Activated naive CD4-positive, alpha-beta T cell treated with anti-CD3 and anti-CD28 coated beads, Interleukin-2, amount 50 U/mL, for 72 hours (primary cell): ENCODE data around the gene AGAP3. TPM values are rescaled to one million over a fixed set of nuclear protein-coding genes. Genes with fewer than 3 reads are reported as not detected.
A peak's percentile ranks its signal among the peaks of the same experiment; 100 is the strongest.

ENCODE experiments used
- ATAC-seq, 2 donors: fragments of 150-1000 bp; cut with Tn5 transposase; 2 replicates each; pipeline ENCODE4 v1.10.0; 2021; ENCODE audit warnings: mild to moderate bottlenecking in 2 of 2, moderate library complexity in 2 of 2
- DNase-seq, 2 donors: peaks; one replicate each; pipeline ENCODE4 v3.0.0; 2021 to 2022; ENCODE audit warnings: low spot score in 2 of 2
- H3K27ac Mint-ChIP-seq, 2 donors: one replicate each; pipeline ENCODE4 v1.8.0; 2022; ENCODE audit warnings: mild to moderate bottlenecking in 2 of 2, mixed read lengths in 2 of 2
- H3K36me3 Mint-ChIP-seq, 2 donors: one replicate each; pipeline ENCODE4 v1.8.0; 2022; ENCODE audit warnings: mixed read lengths in 2 of 2
- H3K9me3 Mint-ChIP-seq, 2 donors: one replicate each; pipeline ENCODE4 v1.8.0; 2022; ENCODE audit warnings: mixed read lengths in 2 of 2
- total RNA-seq, 2 donors: library from RNA; stranded (reverse); gene quantifications; one replicate each; pipeline ENCODE4 v1.2.3, GENCODE V29; 2022

The AGAP3 gene
- total RNA-seq, 2 donors from 2014 or later: 26.0 to 52.2 TPM

- Mint-ChIP-seq H3K9me3 (no peaks in the 10 kb centered on the region), H3K27ac (no peak overlapping the region), H3K36me3 (no peaks in the 10 kb centered on the region)
- ATAC-seq (peak; percentile 68 to 79), DNase-seq (peak; percentile 83 to 90)
Measured at GRCh38 chr7:151172273-151173141, 86.2 kb downstream of the AGAP3 start.

DNA sequence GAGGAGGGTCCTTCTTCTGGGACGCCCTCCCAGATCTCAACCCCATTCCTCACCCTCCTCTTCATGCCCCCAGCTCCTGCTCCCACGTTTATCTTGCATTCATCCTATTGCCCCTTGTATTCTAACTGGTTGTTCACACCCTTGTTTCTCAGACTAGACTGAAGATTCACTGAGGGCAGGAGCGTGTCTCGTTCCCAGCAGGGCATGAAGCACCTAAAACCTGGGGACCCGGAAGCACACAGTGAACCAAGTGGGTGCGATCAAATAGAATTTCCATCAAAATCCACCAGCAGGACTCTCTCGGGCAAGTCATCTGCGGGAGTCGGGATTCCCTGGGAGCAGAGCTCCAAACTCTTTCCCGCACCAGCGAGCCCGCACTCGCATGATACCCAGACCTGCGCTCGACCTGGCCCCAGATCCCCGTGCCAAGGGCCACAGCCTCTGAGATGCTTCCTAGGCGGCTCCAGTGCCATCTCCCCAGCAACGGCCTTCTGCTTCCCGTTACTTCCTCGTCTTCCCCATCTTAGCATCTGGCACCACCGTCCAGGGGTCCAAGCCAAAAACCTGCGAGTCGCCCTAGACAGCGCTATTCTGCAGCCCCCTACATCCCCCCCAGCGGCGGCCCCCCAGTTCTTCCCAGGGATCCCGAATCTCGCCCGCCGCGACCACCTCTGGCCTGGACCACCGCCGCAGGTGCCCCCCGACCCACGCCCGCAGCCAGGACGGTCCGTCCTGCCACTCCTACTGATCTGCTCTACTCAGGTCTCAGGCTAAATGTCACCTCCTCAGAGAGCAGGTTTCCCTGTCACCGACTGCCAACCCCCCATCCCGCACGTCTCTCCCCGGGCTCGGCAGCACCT lies 87.3 kb downstream of the AGAP3 start:
- ATAC-seq (no peak), DNase-seq (no peak)
- Mint-ChIP-seq H3K9me3 (no peaks in the 10 kb centered on the region), H3K36me3 (no peaks in the 10 kb centered on the region), H3K27ac (no peak overlapping the region)

- Mint-ChIP-seq H3K36me3 (no peaks in the 10 kb centered on the region), H3K27ac (no peak overlapping the region), H3K9me3 (no peaks in the 10 kb centered on the region)
- DNase-seq: no peak
- peak in 1 of 2 donors; percentile 34 for ATAC-seq
Measured at GRCh38 chr7:151174246-151175046, 88.2 kb downstream of the AGAP3 start.

- H3K27ac Mint-ChIP-seq: no peak overlapping the region
Measured at GRCh38 chr7:151175047-151175792, 88.9 kb downstream of the AGAP3 start.

DNA sequence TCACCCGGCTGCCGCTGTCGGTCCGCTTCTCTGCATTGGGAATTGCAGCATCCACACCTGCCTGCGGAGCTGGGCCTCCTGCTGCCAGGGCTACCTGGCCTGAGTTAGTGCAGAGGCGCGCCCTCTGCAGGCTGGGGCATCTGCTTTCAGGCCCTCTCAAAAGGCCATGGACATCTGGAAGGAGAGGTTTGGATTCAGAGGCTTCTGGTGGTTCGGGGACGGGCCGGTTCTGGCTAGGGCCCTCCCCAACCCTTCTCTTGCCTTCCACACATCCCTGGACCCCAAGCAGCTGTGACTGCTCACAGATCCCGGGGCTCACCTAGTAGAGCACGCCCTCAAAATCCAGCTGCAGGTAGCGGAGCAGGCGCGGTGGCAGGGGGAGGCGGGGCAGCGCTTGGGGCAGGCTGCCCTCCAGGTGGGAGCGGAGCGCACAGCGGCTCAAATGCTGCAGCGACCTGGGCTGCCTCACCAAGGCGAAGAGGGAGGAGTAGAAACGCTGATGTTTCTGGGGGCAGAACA lies 89.6 kb downstream of the AGAP3 start:
- Mint-ChIP-seq H3K9me3 (no peaks in the 10 kb centered on the region), H3K36me3 (no peaks in the 10 kb centered on the region), H3K27ac (no peak overlapping the region)
- ATAC-seq: no peak
- DNase-seq: no peak

More at GRCh38 chr7:151175047-151175792, 88.9 kb downstream of the AGAP3 start:
- no peak for DNase-seq
- H3K36me3 Mint-ChIP-seq: no peaks in the 10 kb centered on the region
- no peaks in the 10 kb centered on the region for H3K9me3 Mint-ChIP-seq
- ATAC-seq: no peak

GRCh38 chr7:151176401-151176800 lies 90.1 kb downstream of the AGAP3 start:
- ATAC-seq (no peak), DNase-seq (no peak)
- Mint-ChIP-seq H3K9me3 (no peaks in the 10 kb centered on the region), H3K36me3 (no peaks in the 10 kb centered on the region), H3K27ac (no peak overlapping the region)

DNA sequence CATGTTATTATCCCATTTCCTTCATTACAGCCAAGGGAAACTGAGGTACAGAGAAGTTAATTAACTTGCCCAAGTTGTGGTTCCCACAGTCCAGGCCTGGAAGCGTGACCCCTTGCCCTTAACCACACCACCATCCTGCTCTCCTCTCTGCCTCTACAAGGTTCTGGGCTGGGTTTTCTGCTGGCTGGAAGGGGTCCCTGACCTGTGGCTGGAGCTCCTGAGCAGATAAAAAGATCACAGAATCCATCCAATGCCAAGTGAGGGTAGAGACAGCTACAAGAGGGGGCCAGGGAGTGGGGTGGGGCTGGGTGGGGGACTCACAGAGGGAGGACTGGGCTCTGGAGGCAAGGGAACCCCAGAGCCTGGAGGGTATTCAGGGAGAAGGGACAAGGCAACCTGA lies 91.0 kb downstream of the AGAP3 start:
- H3K9me3 Mint-ChIP-seq: no peaks in the 10 kb centered on the region
- ATAC-seq: no peak
- no peaks in the 10 kb centered on the region for H3K36me3 Mint-ChIP-seq
- no peak overlapping the region for H3K27ac Mint-ChIP-seq
- no peak for DNase-seq

DNA sequence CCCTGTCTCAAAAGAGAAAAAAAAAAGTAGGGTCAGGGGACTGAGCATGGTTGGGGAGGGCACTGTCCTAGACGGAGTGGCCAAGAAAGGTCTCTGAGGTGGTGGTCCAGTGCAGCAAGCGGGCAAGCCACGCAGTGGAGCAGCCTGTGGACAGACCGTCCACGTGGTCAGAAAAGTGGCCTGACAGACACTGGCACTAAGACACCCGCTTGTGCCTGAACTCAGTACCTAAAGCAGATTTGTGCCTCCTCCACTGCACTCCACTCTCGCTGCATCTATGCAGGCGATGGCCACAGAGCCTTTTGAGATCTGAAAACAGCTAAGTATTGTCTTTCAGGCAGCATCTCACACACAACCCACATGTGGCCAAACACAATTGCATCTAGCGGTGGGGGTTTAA lies 92.0 kb downstream of the AGAP3 start:
- Mint-ChIP-seq H3K36me3 (no peaks in the 10 kb centered on the region), H3K9me3 (no peaks in the 10 kb centered on the region), H3K27ac (no peak overlapping the region)
- ATAC-seq (no peak), DNase-seq (no peak)

- H3K36me3 Mint-ChIP-seq: no peaks in the 10 kb centered on the region
- no peaks in the 10 kb centered on the region for H3K9me3 Mint-ChIP-seq
- ATAC-seq (no peak), DNase-seq (no peak)
- H3K27ac Mint-ChIP-seq: no peak overlapping the region
Measured at GRCh38 chr7:151178831-151179230, 92.6 kb downstream of the AGAP3 start.

GRCh38 chr7:151179287-151179860 lies 93.1 kb downstream of the AGAP3 start:
- ATAC-seq (no peak), DNase-seq (no peak)
- H3K9me3 Mint-ChIP-seq: no peaks in the 10 kb centered on the region
- no peaks in the 10 kb centered on the region for H3K36me3 Mint-ChIP-seq
- no peak overlapping the region for H3K27ac Mint-ChIP-seq

- H3K9me3 Mint-ChIP-seq: no peaks in the 10 kb centered on the region
- no peaks in the 10 kb centered on the region for H3K36me3 Mint-ChIP-seq
- H3K27ac Mint-ChIP-seq: no peak overlapping the region
- DNase-seq: no peak
- ATAC-seq: no peak
Measured at GRCh38 chr7:151179946-151180345, 93.7 kb downstream of the AGAP3 start.

GRCh38 chr7:151181011-151181431 lies 94.7 kb downstream of the AGAP3 start:
- Mint-ChIP-seq H3K27ac (no peak overlapping the region), H3K9me3 (no peaks in the 10 kb centered on the region), H3K36me3 (no peaks in the 10 kb centered on the region)
- ATAC-seq (no peak), DNase-seq (no peak)

DNA sequence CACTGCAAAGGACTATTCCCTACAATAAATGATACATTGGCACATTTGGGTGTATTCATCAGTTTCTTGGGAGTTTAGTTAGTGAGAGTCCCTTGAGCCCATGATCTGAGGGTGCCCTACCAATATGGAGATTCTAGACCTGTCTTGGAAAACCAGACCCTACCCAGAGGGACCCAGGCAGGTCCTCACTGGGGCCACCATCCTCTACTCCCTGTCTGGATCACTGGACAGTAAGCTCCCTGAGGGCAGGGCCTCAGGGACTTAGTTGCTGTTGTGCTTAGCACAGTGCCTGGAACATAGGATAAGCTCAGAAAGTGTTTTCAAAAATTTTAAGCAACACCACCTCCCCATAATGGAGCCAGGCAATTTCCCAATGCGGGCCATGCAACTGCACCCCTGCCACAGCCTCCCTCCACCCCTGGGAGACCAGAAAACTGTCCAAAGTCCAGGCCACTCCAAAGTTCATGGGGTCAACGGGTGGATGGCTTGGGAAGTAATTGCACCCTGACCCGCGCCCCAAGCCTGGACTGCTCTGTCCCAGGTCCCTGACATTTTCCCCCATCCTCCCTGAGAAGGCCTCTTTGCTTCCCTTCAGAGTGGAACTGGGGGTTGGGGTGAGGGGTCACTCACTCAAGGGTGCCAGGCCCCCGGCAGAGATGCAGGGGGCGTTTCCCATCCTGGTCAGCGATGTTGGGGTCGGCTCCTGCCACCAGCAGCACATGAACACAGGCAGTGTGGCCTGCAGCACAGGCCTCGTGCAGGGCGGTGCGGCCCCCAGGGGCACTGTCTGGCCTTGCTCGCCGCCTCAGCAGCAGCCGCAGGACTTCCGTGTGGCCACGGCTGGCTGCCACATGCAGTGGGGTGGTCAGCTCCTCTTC lies 99.7 kb downstream of the AGAP3 start:
- Mint-ChIP-seq H3K27ac (no peak overlapping the region), H3K36me3 (no peaks in the 10 kb centered on the region), H3K9me3 (no peaks in the 10 kb centered on the region)
- ATAC-seq (peak in 1 of 2 donors; percentile 39), DNase-seq (no peak)

- Mint-ChIP-seq H3K27ac (no peak within 1 kb of the TSS), H3K9me3 (no peaks in the 10 kb centered on the region), H3K36me3 (no peaks in the 10 kb centered on the region)
- ATAC-seq: no peak
- DNase-seq: no peak
Measured at GRCh38 chr7:151186640-151187408, 100.5 kb downstream of the AGAP3 start, which contains the start of gene ASB10. Gene ASB10 (minus strand): TSS chr7:151187250. CDS start chr7:151187130, 120 bp downstream.
